WTC11 (cell line): ENCODE results near the gene ELK3. TPM values are rescaled to one million over a fixed set of nuclear protein-coding genes. Genes with fewer than 3 reads are reported as not detected.
"Not testable (repeated sequence)": the region's sequence is repeated elsewhere in the genome, so short reads cannot be mapped to it uniquely, and the experiment has no call there.

Source experiments
- ATAC-seq: fragments of 200-7000 bp; cut with Tn5 transposase; 2 replicates; pipeline ENCODE4 v1.10.0; 2021; ENCODE audit warnings: mild to moderate bottlenecking, moderate library complexity
- CTCF ChIA-PET: fragments of 300-600 bp; sonication (Branson Sonifier 250); formaldehyde crosslinking; loops from one replicate; lab custom pipeline; 2021; ENCODE audit warnings: antibody characterized with exemption; lab: Charles Lee
- POLR2A ChIA-PET: fragments of 350-600 bp; sonication (Branson Sonifier 250); formaldehyde crosslinking; loops from one replicate; lab custom pipeline; 2021; ENCODE audit warnings: antibody characterized with exemption; lab: Charles Lee
- DNase-seq: peaks from one replicate; pipeline ENCODE4 v3.0.0; 2021; ENCODE audit warnings: low spot score
- H3K27ac Mint-ChIP-seq: 2 replicates; pipeline ENCODE4 v1.8.0; 2021; ENCODE audit warnings: mixed read lengths
- H3K27me3 Mint-ChIP-seq: 2 replicates; pipeline ENCODE4 v1.8.0; 2021; ENCODE audit warnings: low read depth, mild to moderate bottlenecking, moderate library complexity, mixed read lengths
- H3K36me3 Mint-ChIP-seq: 2 replicates; pipeline ENCODE4 v1.8.0; 2021; ENCODE audit warnings: mixed read lengths
- H3K4me1 Mint-ChIP-seq: 2 replicates; pipeline ENCODE4 v1.8.0; 2022; ENCODE audit warnings: mixed read lengths
- H3K4me3 Mint-ChIP-seq: 2 replicates; pipeline ENCODE4 v1.8.0; 2021; ENCODE audit warnings: mild to moderate bottlenecking, moderate library complexity, mixed read lengths
- H3K9me3 Mint-ChIP-seq: 2 replicates; pipeline ENCODE4 v1.8.0; 2021; ENCODE audit warnings: mixed read lengths
- ESRRA ChIP-seq: sonication (generic); formaldehyde crosslinking; IDR thresholded peaks from 2 replicates; pipeline ENCODE4 v1.8.1; 2022; ENCODE audit warnings: mild to moderate bottlenecking, missing genetic modification reagents, borderline replicate concordance
- RORB ChIP-seq: fragments of 250-450 bp; sonication (Bioruptor Pico); IDR thresholded peaks from 2 replicates; pipeline ENCODE4 v1.9.0; 2021; ENCODE audit warnings: mild to moderate bottlenecking
- TP53 ChIP-seq: sonication (generic); formaldehyde crosslinking; IDR thresholded peaks from 2 replicates; pipeline ENCODE4 v1.8.1; 2023; ENCODE audit warnings: mild to moderate bottlenecking, missing genetic modification reagents
- ZNF416 ChIP-seq: fragments of 250-450 bp; sonication (Bioruptor Pico); IDR thresholded peaks from 2 replicates; pipeline ENCODE4 v1.9.0; 2021; ENCODE audit warnings: mild to moderate bottlenecking, inconsistent platforms
- ZNF512 ChIP-seq: sonication (generic); formaldehyde crosslinking; IDR thresholded peaks from 2 replicates; pipeline ENCODE4 v1.8.1; 2022; ENCODE audit warnings: missing genetic modification reagents, borderline replicate concordance
- total RNA-seq: library from RNA; stranded (reverse); gene quantifications from 3 replicates; pipeline ENCODE4 v1.2.3, GENCODE V29; 2021

ELK3 gene
- total RNA-seq, 1 experiment from 2014 or later = 16.5 TPM

- Mint-ChIP-seq H3K27ac (no peak overlapping the region), H3K4me3 (no peak overlapping the region), H3K9me3 (peaks cover 3% of the 10 kb centered on the region; the same call in 1 of the 2 replicates), H3K36me3 (peaks cover 7% of the 10 kb centered on the region), H3K27me3 (peaks cover 3% of the 10 kb centered on the region), H3K4me1 (peaks cover 7% of the 10 kb centered on the region)
- DNase-seq (no peak), ATAC-seq (no peak)
- ChIA-PET CTCF (no interaction called here), POLR2A (no interaction called here)
- TF ChIP-seq ESRRA (CRISPR knock-in tag) (no peak), ZNF512 (CRISPR knock-in tag) (no peak), TP53 (CRISPR knock-in tag) (no peak), RORB (CRISPR knock-in tag) (no peak)
These were observed 120.5 kb downstream of the ELK3 start for GRCh38 chr12:96314723-96315122.

DNA sequence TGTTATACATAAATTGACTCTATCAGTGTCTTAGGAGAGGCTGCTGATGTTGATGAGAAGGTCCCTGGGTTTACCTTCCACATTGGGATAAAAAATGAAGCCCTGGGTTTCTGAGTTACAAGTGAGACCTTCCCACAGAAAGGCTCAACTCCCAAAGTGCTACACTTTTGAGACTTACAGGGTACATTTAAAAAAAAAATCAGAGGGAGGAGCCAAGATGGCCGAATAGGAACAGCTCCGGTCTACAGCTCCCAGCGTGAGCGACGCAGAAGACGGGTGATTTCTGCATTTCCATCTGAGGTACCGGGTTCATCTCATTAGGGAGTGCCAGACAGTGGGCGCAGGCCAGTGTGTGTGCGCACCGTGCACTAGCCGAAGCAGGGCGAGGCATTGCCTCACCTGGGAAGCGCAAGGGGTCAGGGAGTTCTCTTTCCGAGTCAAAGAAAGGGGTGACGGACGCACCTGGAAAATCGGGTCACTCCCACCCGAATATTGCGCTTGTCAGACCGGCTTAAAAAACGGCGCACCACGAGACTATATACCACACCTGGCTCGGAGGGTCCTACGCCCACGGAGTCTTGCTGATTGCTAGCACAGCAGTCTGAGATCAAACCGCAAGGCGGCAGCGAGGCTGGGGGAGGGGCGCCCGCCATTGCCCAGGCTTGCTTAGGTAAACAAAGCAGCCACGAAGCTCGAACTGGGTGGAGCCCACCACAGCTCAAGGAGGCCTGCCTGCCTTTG, 121.7 kb downstream of the ELK3 start:
- Mint-ChIP-seq H3K27ac (peak overlapping the region; percentile 93), H3K4me3 (peak overlapping the region; percentile 91)
- not testable (repeated sequence) for H3K4me1 Mint-ChIP-seq, H3K36me3 Mint-ChIP-seq, H3K9me3 Mint-ChIP-seq, H3K27me3 Mint-ChIP-seq
- TF ChIP-seq ZNF416 (CRISPR knock-in tag) = 0 out of 2 replicates have a peak, but pooled peaks have one; percentile 16
- peak; percentile 13 for DNase-seq
- POLR2A ChIA-PET = interaction anchor here (0.6 kb wide), 2 partner anchors 17 to 34 kb away, joined by 3 to 5 read pairs; no protein-coding TSS in a partner anchor
- ATAC-seq = peak; percentile 32
- CTCF ChIA-PET = interaction anchor here (0.6 kb wide), 1 partner anchor 98 kb away, joined by 3 read pairs; no protein-coding TSS in a partner anchor

DNA sequence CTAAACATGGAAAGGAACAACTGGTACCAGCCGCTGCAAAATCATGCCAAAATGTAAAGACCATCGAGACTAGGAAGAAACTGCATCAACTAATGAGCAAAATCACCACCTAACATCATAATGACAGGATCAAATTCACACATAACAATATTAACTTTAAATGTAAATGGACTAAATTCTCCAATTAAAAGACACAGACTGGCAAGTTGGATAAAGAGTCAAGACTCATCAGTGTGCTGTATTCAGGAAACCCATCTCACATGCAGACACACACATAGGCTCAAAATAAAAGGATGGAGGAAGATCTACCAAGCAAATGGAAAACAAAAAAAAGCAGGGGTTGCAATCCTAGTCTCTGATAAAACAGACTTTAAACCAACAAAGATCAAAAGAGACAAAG, 123.6 kb downstream of the ELK3 start:
- H3K27me3 Mint-ChIP-seq, DNase-seq, H3K4me1 Mint-ChIP-seq, H3K27ac Mint-ChIP-seq, ATAC-seq, CTCF ChIA-PET, POLR2A ChIA-PET, H3K4me3 Mint-ChIP-seq: not testable (repeated sequence)
- Mint-ChIP-seq H3K9me3 (peaks cover 11% of the 10 kb centered on the region), H3K36me3 (peaks cover 16% of the 10 kb centered on the region)

Other genes with a start within 250 kb of the ELK3 start
- 0.23 to 0.39 TPM (median 0.32 TPM) in 3 replicates for gene HAL, start 198.0 kb upstream of the ELK3 start, total RNA-seq
- 134 to 172 TPM (median 162 TPM) in 3 replicates for gene LTA4H, start 158.8 kb upstream of the ELK3 start, total RNA-seq
- 18.7 to 20.0 TPM (median 19.4 TPM) in 3 replicates for gene CDK17, start 206.1 kb downstream of the ELK3 start, total RNA-seq